ENCODE results near the gene BCAR3. TPM values are rescaled to one million over a fixed set of nuclear protein-coding genes. Genes with fewer than 3 reads are reported as not detected.

Gene BCAR3
- total RNA-seq, 1 donor from 2014 or later = 59.5 TPM

- H3K36me3 Mint-ChIP-seq (ENCODE audit: low read depth) = peaks cover 73% of the 10 kb centered on the region
- no peaks in the 10 kb centered on the region for H3K9me3 Mint-ChIP-seq
- DNase-seq (no peak), ATAC-seq (ENCODE audit: low read depth) (no peak)
- intact Hi-C loops (cut with micrococcal nuclease) = no loop called here
- ChIA-PET CTCF (interaction anchor here (2.5 kb wide), 1 partner anchor 37 kb away, joined by 9 read pairs; no protein-coding TSS in a partner anchor), POLR2A (no interaction called here)
- no peak overlapping the region for H3K4me3 Mint-ChIP-seq
- no peaks in the 10 kb centered on the region for H3K27me3 Mint-ChIP-seq
- peaks cover 30% of the 10 kb centered on the region for H3K4me1 Mint-ChIP-seq
- no peak overlapping the region for H3K27ac Mint-ChIP-seq
- TF ChIP-seq, protein P1, sequence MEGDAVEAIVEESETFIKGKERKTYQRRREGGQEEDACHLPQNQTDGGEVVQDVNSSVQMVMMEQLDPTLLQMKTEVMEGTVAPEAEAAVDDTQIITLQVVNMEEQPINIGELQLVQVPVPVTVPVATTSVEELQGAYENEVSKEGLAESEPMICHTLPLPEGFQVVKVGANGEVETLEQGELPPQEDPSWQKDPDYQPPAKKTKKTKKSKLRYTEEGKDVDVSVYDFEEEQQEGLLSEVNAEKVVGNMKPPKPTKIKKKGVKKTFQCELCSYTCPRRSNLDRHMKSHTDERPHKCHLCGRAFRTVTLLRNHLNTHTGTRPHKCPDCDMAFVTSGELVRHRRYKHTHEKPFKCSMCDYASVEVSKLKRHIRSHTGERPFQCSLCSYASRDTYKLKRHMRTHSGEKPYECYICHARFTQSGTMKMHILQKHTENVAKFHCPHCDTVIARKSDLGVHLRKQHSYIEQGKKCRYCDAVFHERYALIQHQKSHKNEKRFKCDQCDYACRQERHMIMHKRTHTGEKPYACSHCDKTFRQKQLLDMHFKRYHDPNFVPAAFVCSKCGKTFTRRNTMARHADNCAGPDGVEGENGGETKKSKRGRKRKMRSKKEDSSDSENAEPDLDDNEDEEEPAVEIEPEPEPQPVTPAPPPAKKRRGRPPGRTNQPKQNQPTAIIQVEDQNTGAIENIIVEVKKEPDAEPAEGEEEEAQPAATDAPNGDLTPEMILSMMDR (IDR thresholded peaks at IDR 0.05) = no peak
Observed at GRCh38 chr1:93667642-93668041, 14.0 kb downstream of the BCAR3 start.

DNA sequence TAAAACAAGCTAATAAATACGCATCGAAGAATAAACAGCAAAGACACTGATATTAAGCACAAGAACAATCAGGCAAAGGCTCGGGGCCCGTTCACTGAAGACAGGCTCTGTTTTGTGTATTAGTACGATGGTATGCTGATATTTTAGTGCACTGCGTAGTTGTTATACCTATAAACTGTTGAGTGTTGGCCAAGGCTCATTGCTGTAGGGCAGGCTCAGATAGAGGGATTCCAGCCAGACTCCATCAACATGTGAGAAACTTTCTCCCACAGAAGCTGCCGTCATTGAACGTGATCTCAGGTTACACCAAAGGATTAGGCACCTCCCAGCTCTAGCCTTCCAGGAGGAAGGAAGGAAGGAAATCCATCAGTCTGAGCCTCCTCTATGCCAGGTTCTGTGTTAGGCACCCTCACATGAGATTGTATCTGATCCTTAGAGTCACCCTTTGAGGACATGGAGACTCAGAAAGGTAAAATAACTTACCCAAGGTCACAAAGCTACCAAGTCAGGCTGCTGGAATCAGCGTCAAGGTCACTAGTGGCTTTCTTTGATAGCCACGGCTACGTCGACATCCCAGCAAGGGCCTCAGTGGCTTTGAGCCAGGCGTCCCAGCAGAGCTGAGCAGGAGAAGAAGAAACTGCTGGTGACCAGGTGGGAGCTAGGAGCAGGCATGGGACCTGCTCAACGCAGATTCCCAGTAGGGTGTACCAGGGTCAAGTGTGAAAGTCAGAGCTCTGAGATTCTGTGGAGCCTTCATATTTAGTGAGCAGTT lies 14.8 kb downstream of the BCAR3 start:
- Mint-ChIP-seq H3K36me3 (ENCODE audit: low read depth) (peaks cover 74% of the 10 kb centered on the region), H3K27me3 (no peaks in the 10 kb centered on the region), H3K4me1 (peaks cover 30% of the 10 kb centered on the region), H3K4me3 (no peak overlapping the region), H3K9me3 (no peaks in the 10 kb centered on the region), H3K27ac (no peak overlapping the region)
- CTCF ChIA-PET = interaction anchor here (2.5 kb wide), 1 partner anchor 36 kb away, joined by 9 read pairs; no protein-coding TSS in a partner anchor
- intact Hi-C loops (cut with micrococcal nuclease) = no loop called here
- ATAC-seq (ENCODE audit: low read depth) (no peak), DNase-seq (no peak)
- POLR2A ChIA-PET = no interaction called here
- TF ChIP-seq, protein P1 (IDR thresholded peaks at IDR 0.05) = no peak

GRCh38 chr1:93665015-93665414 lies 16.6 kb downstream of the BCAR3 start:
- Mint-ChIP-seq H3K4me3 (no peak overlapping the region), H3K4me1 (peaks cover 31% of the 10 kb centered on the region), H3K36me3 (ENCODE audit: low read depth) (peaks cover 74% of the 10 kb centered on the region), H3K9me3 (no peaks in the 10 kb centered on the region), H3K27ac (no peak overlapping the region), H3K27me3 (no peaks in the 10 kb centered on the region)
- TF ChIP-seq, protein P1 (IDR thresholded peaks at IDR 0.05) = no peak
- intact Hi-C loops (cut with micrococcal nuclease) = no loop called here
- ChIA-PET CTCF (interaction anchor here (1.3 kb wide), 1 partner anchor 149 kb away, joined by 3 read pairs; no protein-coding TSS in a partner anchor), POLR2A (no interaction called here)
- ATAC-seq (ENCODE audit: low read depth) = no peak
- no peak for DNase-seq

GRCh38 chr1:93663208-93663614 lies 18.4 kb downstream of the BCAR3 start:
- H3K36me3 Mint-ChIP-seq (ENCODE audit: low read depth) = peaks cover 76% of the 10 kb centered on the region
- no peaks in the 10 kb centered on the region for H3K9me3 Mint-ChIP-seq
- H3K4me3 Mint-ChIP-seq = no peak overlapping the region
- H3K4me1 Mint-ChIP-seq = peaks cover 28% of the 10 kb centered on the region
- POLR2A ChIA-PET = no interaction called here
- DNase-seq = no peak
- no peak overlapping the region for H3K27ac Mint-ChIP-seq
- CTCF ChIA-PET = no interaction called here
- TF ChIP-seq, protein P1 (IDR thresholded peaks at IDR 0.05) = no peak
- H3K27me3 Mint-ChIP-seq = no peaks in the 10 kb centered on the region
- no peak for ATAC-seq (ENCODE audit: low read depth)
- intact Hi-C loops (cut with micrococcal nuclease) = no loop called here

- Mint-ChIP-seq H3K4me1 (peaks cover 28% of the 10 kb centered on the region), H3K4me3 (no peak overlapping the region), H3K27me3 (no peaks in the 10 kb centered on the region), H3K9me3 (no peaks in the 10 kb centered on the region), H3K27ac (no peak overlapping the region), H3K36me3 (ENCODE audit: low read depth) (peaks cover 73% of the 10 kb centered on the region)
- DNase-seq = no peak
- TF ChIP-seq, protein P1 (IDR thresholded peaks at IDR 0.05) = no peak
- ATAC-seq (ENCODE audit: low read depth) = no peak
- intact Hi-C loops (cut with micrococcal nuclease) = no loop called here
- ChIA-PET POLR2A (no interaction called here), CTCF (interaction anchor here (1.0 kb wide), 1 partner anchor 33 kb away, joined by 3 read pairs; no protein-coding TSS in a partner anchor)
Observed at GRCh38 chr1:93662481-93663207, 19.0 kb downstream of the BCAR3 start.

Measured in activated B cell treated with CpG ODN at 0.5 μM for 24 hours (primary cell).